Ishikawa (cell line): ENCODE results near the gene USP53.

Experiments
- CEBPB ChIP-seq: IDR thresholded peaks from 2 replicates; pipeline ENCODE4 v1.6.1; 2012
- CREB1 ChIP-seq: IDR thresholded peaks from 2 replicates; pipeline ENCODE4 v1.6.1; 2012; ENCODE audit warnings: low read depth
- FOXM1 ChIP-seq: IDR thresholded peaks from 2 replicates; pipeline ENCODE4 v1.6.1; 2012; ENCODE audit warnings: low read depth, borderline replicate concordance
- RAD21 ChIP-seq: IDR thresholded peaks from 2 replicates; pipeline ENCODE4 v1.6.1; 2012; ENCODE audit warnings: low read depth
- REST ChIP-seq: IDR thresholded peaks from 2 replicates; pipeline ENCODE4 v1.6.1; 2012; ENCODE audit warnings: low read depth, mild to moderate bottlenecking
- TAF1 ChIP-seq: IDR thresholded peaks from 2 replicates; pipeline ENCODE4 v1.6.1; 2012; ENCODE audit warnings: low read depth, mild to moderate bottlenecking

- TF ChIP-seq FOXM1 (no peak), TAF1 (no peak), RAD21 (no peak), REST (no peak), CEBPB (no peak), CREB1 (no peak)
Measured at GRCh38 chr4:119303587-119304305, 91.2 kb downstream of the USP53 start.
